Measurements from ENCODE around the gene MYOM1.

- no peak for TF ChIP-seq CTCF (IDR thresholded peaks at IDR 0.05; ENCODE audit: low read depth, low read length, poor library complexity, severe bottlenecking)
- TF ChIP-seq EZH2phosphoT487 (IDR thresholded peaks at IDR 0.05; ENCODE audit: borderline replicate concordance, low read length): no peak
Observed at GRCh38 chr18:3079653-3080052, 140.1 kb downstream of the MYOM1 start.

All from DOHH2 (cell line).